ENCODE results near the gene NR4A3.

DNA sequence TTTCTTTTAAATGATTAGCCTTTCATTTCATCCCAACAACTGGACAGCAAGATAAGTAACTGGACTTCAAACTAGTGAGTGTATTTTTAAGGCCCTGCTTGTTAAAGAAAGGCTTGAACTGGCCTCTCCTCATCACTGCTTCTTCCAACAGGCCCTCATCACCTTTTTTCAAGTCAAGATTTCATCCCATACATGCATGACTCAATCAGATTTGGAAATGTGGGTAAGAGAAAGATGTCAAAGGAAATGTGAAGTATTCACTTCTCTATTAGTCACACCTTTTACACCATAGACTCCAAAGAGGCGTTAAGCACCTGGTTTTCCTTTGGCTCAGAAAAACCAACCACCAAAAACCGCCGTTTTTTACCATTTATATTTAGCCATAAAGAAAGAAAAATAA, 4.9 kb downstream of the NR4A3 start:
- no peak for TF ChIP-seq TAF1 (IDR thresholded peaks at IDR 0.05; ENCODE audit: low read depth, low read length)
- no peak for TF ChIP-seq POLR2A (IDR thresholded peaks at IDR 0.05; ENCODE audit: low read depth, low read length)
- no peak for TF ChIP-seq POLR2AphosphoS5 (IDR thresholded peaks at IDR 0.05; ENCODE audit: low read depth, low read length)
- no peak for TF ChIP-seq POU2F2 (IDR thresholded peaks at IDR 0.05; ENCODE audit: low read depth, low read length)
- TF ChIP-seq SPI1 (IDR thresholded peaks at IDR 0.05; ENCODE audit: low read depth, low read length) = no peak
- TF ChIP-seq PAX5 (IDR thresholded peaks at IDR 0.05; ENCODE audit: insufficient read depth, low read length, severe bottlenecking) = no peak

All from GM12891 (cell line).